ENCODE data around the gene CMSS1. TPM values are rescaled to one million over a fixed set of nuclear protein-coding genes. Genes with fewer than 3 reads are reported as not detected.

Gene CMSS1
- polyA plus RNA-seq, 1 donor from 2014 or later: 31.8 TPM

DNA sequence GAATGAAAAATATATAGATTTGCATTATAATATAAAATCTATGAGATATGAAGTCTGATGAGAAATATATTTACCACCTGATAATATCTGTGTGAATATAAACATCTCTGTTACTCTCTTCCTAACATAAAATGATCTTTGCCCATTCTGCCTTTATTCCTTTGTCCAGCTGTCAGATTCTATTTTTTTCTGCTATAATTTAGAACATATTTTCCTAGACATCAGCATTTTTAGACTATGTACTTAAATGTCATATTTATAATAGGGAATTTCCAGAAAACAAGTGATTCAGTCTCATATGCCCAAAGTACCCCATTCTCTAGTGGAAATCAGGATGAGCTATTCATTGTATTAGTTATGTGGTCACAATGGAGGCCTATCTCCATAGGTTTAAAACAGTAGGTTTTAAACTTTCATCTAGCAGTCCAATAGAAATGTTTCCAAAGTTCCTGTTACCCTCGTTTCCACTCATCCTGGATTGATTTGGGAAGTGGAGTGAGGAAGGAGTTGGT is 213.3 kb downstream of the CMSS1 start:
- Histone ChIP-seq H3F3A (ENCODE audit: insufficient read depth, low read length, poor library complexity, severe bottlenecking) (no peaks in the 10 kb centered on the region), H3K4me2 (ENCODE audit: low read length) (no peak overlapping the region), H3K9me2 (ENCODE audit: insufficient read depth, low read length) (no peaks in the 10 kb centered on the region), H3K27me3 (ENCODE audit: insufficient read depth, low read depth, low read length) (no peaks in the 10 kb centered on the region), H3K36me3 (ENCODE audit: insufficient read depth, low read length) (no peaks in the 10 kb centered on the region), H3K4me3 (ENCODE audit: low read length) (no peak overlapping the region), H3K9ac (ENCODE audit: low read length) (no peak overlapping the region), H3K27ac (ENCODE audit: low read length) (no peak overlapping the region), H2AFZ (ENCODE audit: low read depth, low read length) (no peak overlapping the region), H3K79me2 (replicated peaks; ENCODE audit: insufficient read depth, low read length) (no peaks in the 10 kb centered on the region), H3K9me3 (ENCODE audit: low read length) (no peaks in the 10 kb centered on the region), H4K20me1 (ENCODE audit: insufficient read depth) (no peaks in the 10 kb centered on the region)
- no peak for TF ChIP-seq SMC3 (conservative IDR thresholded peaks at IDR 0.05; ENCODE audit: poor library complexity)
- TF ChIP-seq EZH2 (IDR thresholded peaks at IDR 0.05; ENCODE audit: borderline replicate concordance, insufficient read depth, low read length, poor library complexity, severe bottlenecking): no peak
- TF ChIP-seq, protein P1, sequence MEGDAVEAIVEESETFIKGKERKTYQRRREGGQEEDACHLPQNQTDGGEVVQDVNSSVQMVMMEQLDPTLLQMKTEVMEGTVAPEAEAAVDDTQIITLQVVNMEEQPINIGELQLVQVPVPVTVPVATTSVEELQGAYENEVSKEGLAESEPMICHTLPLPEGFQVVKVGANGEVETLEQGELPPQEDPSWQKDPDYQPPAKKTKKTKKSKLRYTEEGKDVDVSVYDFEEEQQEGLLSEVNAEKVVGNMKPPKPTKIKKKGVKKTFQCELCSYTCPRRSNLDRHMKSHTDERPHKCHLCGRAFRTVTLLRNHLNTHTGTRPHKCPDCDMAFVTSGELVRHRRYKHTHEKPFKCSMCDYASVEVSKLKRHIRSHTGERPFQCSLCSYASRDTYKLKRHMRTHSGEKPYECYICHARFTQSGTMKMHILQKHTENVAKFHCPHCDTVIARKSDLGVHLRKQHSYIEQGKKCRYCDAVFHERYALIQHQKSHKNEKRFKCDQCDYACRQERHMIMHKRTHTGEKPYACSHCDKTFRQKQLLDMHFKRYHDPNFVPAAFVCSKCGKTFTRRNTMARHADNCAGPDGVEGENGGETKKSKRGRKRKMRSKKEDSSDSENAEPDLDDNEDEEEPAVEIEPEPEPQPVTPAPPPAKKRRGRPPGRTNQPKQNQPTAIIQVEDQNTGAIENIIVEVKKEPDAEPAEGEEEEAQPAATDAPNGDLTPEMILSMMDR (IDR thresholded peaks at IDR 0.05; ENCODE audit: poor library complexity, severe bottlenecking): no peak
- no peak for TF ChIP-seq MXI1 (conservative IDR thresholded peaks at IDR 0.05; ENCODE audit: poor library complexity, severe bottlenecking)
- no peak for TF ChIP-seq RAD21 (conservative IDR thresholded peaks at IDR 0.05)
- no peak for TF ChIP-seq TAF1 (IDR thresholded peaks at IDR 0.05; ENCODE audit: low read depth)
- no peak for TF ChIP-seq POLR2AphosphoS5 (IDR thresholded peaks at IDR 0.05)
- no peak for TF ChIP-seq EP300 (conservative IDR thresholded peaks at IDR 0.05; ENCODE audit: poor library complexity, severe bottlenecking)
- TF ChIP-seq, protein P2, sequence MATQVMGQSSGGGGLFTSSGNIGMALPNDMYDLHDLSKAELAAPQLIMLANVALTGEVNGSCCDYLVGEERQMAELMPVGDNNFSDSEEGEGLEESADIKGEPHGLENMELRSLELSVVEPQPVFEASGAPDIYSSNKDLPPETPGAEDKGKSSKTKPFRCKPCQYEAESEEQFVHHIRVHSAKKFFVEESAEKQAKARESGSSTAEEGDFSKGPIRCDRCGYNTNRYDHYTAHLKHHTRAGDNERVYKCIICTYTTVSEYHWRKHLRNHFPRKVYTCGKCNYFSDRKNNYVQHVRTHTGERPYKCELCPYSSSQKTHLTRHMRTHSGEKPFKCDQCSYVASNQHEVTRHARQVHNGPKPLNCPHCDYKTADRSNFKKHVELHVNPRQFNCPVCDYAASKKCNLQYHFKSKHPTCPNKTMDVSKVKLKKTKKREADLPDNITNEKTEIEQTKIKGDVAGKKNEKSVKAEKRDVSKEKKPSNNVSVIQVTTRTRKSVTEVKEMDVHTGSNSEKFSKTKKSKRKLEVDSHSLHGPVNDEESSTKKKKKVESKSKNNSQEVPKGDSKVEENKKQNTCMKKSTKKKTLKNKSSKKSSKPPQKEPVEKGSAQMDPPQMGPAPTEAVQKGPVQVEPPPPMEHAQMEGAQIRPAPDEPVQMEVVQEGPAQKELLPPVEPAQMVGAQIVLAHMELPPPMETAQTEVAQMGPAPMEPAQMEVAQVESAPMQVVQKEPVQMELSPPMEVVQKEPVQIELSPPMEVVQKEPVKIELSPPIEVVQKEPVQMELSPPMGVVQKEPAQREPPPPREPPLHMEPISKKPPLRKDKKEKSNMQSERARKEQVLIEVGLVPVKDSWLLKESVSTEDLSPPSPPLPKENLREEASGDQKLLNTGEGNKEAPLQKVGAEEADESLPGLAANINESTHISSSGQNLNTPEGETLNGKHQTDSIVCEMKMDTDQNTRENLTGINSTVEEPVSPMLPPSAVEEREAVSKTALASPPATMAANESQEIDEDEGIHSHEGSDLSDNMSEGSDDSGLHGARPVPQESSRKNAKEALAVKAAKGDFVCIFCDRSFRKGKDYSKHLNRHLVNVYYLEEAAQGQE (IDR thresholded peaks at IDR 0.05; ENCODE audit: borderline replicate concordance): no peak

- Histone ChIP-seq H3K79me2 (replicated peaks; ENCODE audit: insufficient read depth, low read length) (no peaks in the 10 kb centered on the region), H4K20me1 (ENCODE audit: insufficient read depth) (no peaks in the 10 kb centered on the region), H2AFZ (ENCODE audit: low read depth, low read length) (no peak overlapping the region), H3K9me2 (ENCODE audit: insufficient read depth, low read length) (no peaks in the 10 kb centered on the region), H3F3A (ENCODE audit: insufficient read depth, low read length, poor library complexity, severe bottlenecking) (no peaks in the 10 kb centered on the region), H3K27ac (ENCODE audit: low read length) (no peak overlapping the region), H3K4me3 (ENCODE audit: low read length) (no peak overlapping the region), H3K4me2 (ENCODE audit: low read length) (no peak overlapping the region), H3K9me3 (ENCODE audit: low read length) (no peaks in the 10 kb centered on the region), H3K27me3 (ENCODE audit: insufficient read depth, low read depth, low read length) (no peaks in the 10 kb centered on the region), H3K9ac (ENCODE audit: low read length) (no peak overlapping the region), H3K36me3 (ENCODE audit: insufficient read depth, low read length) (no peaks in the 10 kb centered on the region)
- TF ChIP-seq RAD21 (conservative IDR thresholded peaks at IDR 0.05) (no peak), EP300 (conservative IDR thresholded peaks at IDR 0.05; ENCODE audit: poor library complexity, severe bottlenecking) (no peak), SMC3 (conservative IDR thresholded peaks at IDR 0.05; ENCODE audit: poor library complexity) (no peak), MXI1 (conservative IDR thresholded peaks at IDR 0.05; ENCODE audit: poor library complexity, severe bottlenecking) (no peak), EZH2 (IDR thresholded peaks at IDR 0.05; ENCODE audit: borderline replicate concordance, insufficient read depth, low read length, poor library complexity, severe bottlenecking) (no peak), TAF1 (IDR thresholded peaks at IDR 0.05; ENCODE audit: low read depth) (no peak), POLR2AphosphoS5 (IDR thresholded peaks at IDR 0.05) (no peak)
- TF ChIP-seq, protein P2 (IDR thresholded peaks at IDR 0.05; ENCODE audit: borderline replicate concordance): no peak
- TF ChIP-seq, protein P1 (IDR thresholded peaks at IDR 0.05; ENCODE audit: poor library complexity, severe bottlenecking): no peak
These were observed 214.6 kb downstream of the CMSS1 start for GRCh38 chr3:100032243-100032642.
